Measurements from ENCODE around the gene NLGN4Y.

Gene NLGN4Y

GRCh38 chrY:14679181-14679580 lies 154.9 kb downstream of the NLGN4Y start:
- DNase-seq = no peak

GRCh38 chrY:14694543-14694942 lies 170.2 kb downstream of the NLGN4Y start:
- no peak for DNase-seq

- DNase-seq = no peak
Observed at GRCh38 chrY:14708158-14708557, 183.8 kb downstream of the NLGN4Y start.

- no peak for DNase-seq
Observed at GRCh38 chrY:14741596-14741995, 217.3 kb downstream of the NLGN4Y start.

- no peak for DNase-seq
Observed at GRCh38 chrY:14748329-14748728, 224.0 kb downstream of the NLGN4Y start.

- DNase-seq = no peak
Observed at GRCh38 chrY:14755571-14755970, 231.2 kb downstream of the NLGN4Y start.

GRCh38 chrY:14762903-14763302 lies 238.6 kb downstream of the NLGN4Y start:
- no peak for DNase-seq

- DNase-seq = no peak
Observed at GRCh38 chrY:14763600-14763999, 239.3 kb downstream of the NLGN4Y start.

GRCh38 chrY:14778208-14778607 lies 253.9 kb downstream of the NLGN4Y start:
- DNase-seq = no peak

- no peak for DNase-seq
Observed at GRCh38 chrY:14793104-14793503, 268.8 kb downstream of the NLGN4Y start.

GRCh38 chrY:14793674-14794073 lies 269.3 kb downstream of the NLGN4Y start:
- DNase-seq = no peak

GRCh38 chrY:14798010-14798409 lies 273.7 kb downstream of the NLGN4Y start:
- no peak for DNase-seq

GRCh38 chrY:14801096-14801495 lies 276.8 kb downstream of the NLGN4Y start:
- DNase-seq = no peak

- no peak for DNase-seq
Observed at GRCh38 chrY:14802125-14802524, 277.8 kb downstream of the NLGN4Y start.

- DNase-seq = no peak
Observed at GRCh38 chrY:14804041-14804440, 279.7 kb downstream of the NLGN4Y start.

- no peak for DNase-seq
Observed at GRCh38 chrY:14818452-14818851, 294.1 kb downstream of the NLGN4Y start.

- no peak for DNase-seq
Observed at GRCh38 chrY:14822201-14822600, 297.9 kb downstream of the NLGN4Y start.

- DNase-seq = no peak
Observed at GRCh38 chrY:14822906-14823305, 298.6 kb downstream of the NLGN4Y start.

GRCh38 chrY:14824583-14824982 lies 300.3 kb downstream of the NLGN4Y start:
- DNase-seq = no peak

- no peak for DNase-seq
Observed at GRCh38 chrY:14825728-14826127, 301.4 kb downstream of the NLGN4Y start.

- no peak for DNase-seq
Observed at GRCh38 chrY:14828531-14828930, 304.2 kb downstream of the NLGN4Y start.

- DNase-seq = no peak
Observed at GRCh38 chrY:14829366-14829885, 305.1 kb downstream of the NLGN4Y start.

- no peak for DNase-seq
Observed at GRCh38 chrY:14834103-14835060, 310.1 kb downstream of the NLGN4Y start.

- DNase-seq = no peak
Observed at GRCh38 chrY:14837466-14837865, 313.1 kb downstream of the NLGN4Y start.

- no peak for DNase-seq
Observed at GRCh38 chrY:14850734-14851133, 326.4 kb downstream of the NLGN4Y start.
